Smooth muscle cell (in vitro differentiated cells): ENCODE data around the gene DLST. TPM values are rescaled to one million over a fixed set of nuclear protein-coding genes. Genes with fewer than 3 reads are reported as not detected.

Experiments
- DNase-seq: peaks from one replicate; lab custom pipeline; 2025; ENCODE audit not compliant: unreplicated experiment; lab: John Stamatoyannopoulos, UW
- H2AFZ ChIP-seq: fragments of 200-600 bp; sonication (generic); 2 replicates; pipeline ENCODE4 v1.6.0; 2016; ENCODE audit warnings: antibody characterized with exemption, low read depth, mild to moderate bottlenecking
- H3F3A ChIP-seq: fragments of 200-600 bp; sonication (generic); 2 replicates; pipeline ENCODE4 v1.6.0; 2017; ENCODE audit warnings: antibody characterized with exemption, low read depth
- H3K27ac ChIP-seq: fragments of 200-600 bp; sonication (generic); 2 replicates; pipeline ENCODE4 v1.5.1; 2016; ENCODE audit warnings: low read depth, mild to moderate bottlenecking
- H3K27me3 ChIP-seq: fragments of 200-600 bp; sonication (generic); 2 replicates; pipeline ENCODE4 v1.6.1; 2016; ENCODE audit warnings: low read depth, mild to moderate bottlenecking
- H3K36me3 ChIP-seq: fragments of 200-600 bp; sonication (generic); 2 replicates; pipeline ENCODE4 v1.5.1; 2016; ENCODE audit warnings: low read depth
- H3K4me1 ChIP-seq: fragments of 200-600 bp; sonication (generic); 2 replicates; pipeline ENCODE4 v1.5.1; 2016; ENCODE audit warnings: low read depth
- H3K4me2 ChIP-seq: fragments of 200-600 bp; sonication (generic); 2 replicates; pipeline ENCODE4 v1.6.0; 2016; ENCODE audit warnings: mild to moderate bottlenecking
- H3K4me3 ChIP-seq: fragments of 200-600 bp; sonication (generic); 2 replicates; pipeline ENCODE4 v1.5.1; 2016; ENCODE audit warnings: mild to moderate bottlenecking
- H3K79me2 ChIP-seq: fragments of 200-600 bp; sonication (generic); 2 replicates; pipeline ENCODE4 v1.6.0; 2016; ENCODE audit warnings: low read depth, mild to moderate bottlenecking
- H3K9ac ChIP-seq: fragments of 200-600 bp; sonication (generic); 2 replicates; pipeline ENCODE4 v1.6.0; 2016; ENCODE audit warnings: low read depth
- H3K9me3 ChIP-seq: fragments of 200-600 bp; sonication (generic); replicated peaks from 2 replicates; pipeline ENCODE4 v1.5.1; 2016; ENCODE audit warnings: low read depth
- H4K20me1 ChIP-seq: fragments of 200-600 bp; sonication (generic); 2 replicates; pipeline ENCODE4 v1.6.0; 2016; ENCODE audit warnings: low read depth
- WGBS: methylation state at CpG from one replicate; pipeline ENCODE4 v1.1.7; 2016; ENCODE audit warnings: low lambda C conversion rate; 5-methylcytosine and 5-hydroxymethylcytosine counted together
- polyA plus RNA-seq: library from polyadenylated mRNA; unstranded; fragments of >200 nt; fragmentation: Nextera tagmentation; extraction: Ambion mirVana; gene quantifications from 2 replicates; pipeline ENCODE4 v1.2.1, GENCODE V29; 2016
- total RNA-seq: library from RNA; depleted of rRNA; stranded (reverse); fragments of >200 nt; gene quantifications from 2 replicates; pipeline ENCODE4 v1.2.3, GENCODE V29; 2014
- TF ChIP-seq, protein P1 (sequence below): fragments of 200-600 bp; sonication (generic); IDR thresholded peaks from 2 replicates; pipeline ENCODE4 v1.5.1; 2017; ENCODE audit warnings: borderline replicate concordance, mild to moderate bottlenecking, antibody characterized with exemption; ENCODE audit not compliant: insufficient read depth, poor library complexity, severe bottlenecking

Gene DLST
- total and polyA plus RNA-seq, 2 experiments from 2014 or later = 4.9 to 46.9 TPM

DNA sequence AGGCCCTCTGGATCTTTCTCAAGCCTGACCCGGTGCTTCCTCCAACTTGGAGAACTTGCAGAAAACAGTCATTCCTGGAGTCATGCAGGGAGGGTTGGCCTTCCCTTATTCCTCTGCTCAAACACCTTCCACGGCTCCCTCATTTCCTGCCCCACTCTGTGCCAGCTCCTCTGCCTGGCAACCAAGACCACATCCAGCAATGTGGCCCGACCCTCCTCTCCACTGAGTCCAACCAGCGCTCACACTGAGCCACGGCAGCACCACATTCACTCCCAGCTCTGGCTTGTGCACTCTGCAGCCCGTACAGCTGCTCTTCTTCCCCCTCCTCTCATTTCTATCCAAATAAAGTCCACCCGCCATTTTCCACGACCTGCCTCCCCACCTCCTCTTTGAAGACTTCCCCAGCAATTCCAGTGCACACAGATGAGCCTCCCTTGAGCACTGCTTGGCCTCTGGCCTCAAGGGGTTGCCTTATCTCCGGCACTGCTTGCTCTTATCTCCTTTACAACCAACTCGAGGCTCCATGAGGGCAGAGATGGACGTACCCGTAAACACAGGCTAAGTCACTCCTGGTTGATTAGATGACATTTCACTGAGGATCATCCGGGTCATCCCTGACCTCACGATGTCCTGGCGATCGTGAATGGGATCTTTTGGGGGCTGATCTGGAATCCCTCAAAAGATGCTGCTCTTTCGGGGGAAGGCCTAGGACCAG, 68.3 kb downstream of the DLST start:
- H3K4me2 ChIP-seq = no peak overlapping the region
- H3K36me3 ChIP-seq = no peaks in the 10 kb centered on the region
- H3K27me3 ChIP-seq = no peaks in the 10 kb centered on the region
- no peaks in the 10 kb centered on the region for H3K9me3 ChIP-seq
- no peak for DNase-seq
- no peak overlapping the region for H2AFZ ChIP-seq
- H3K4me3 ChIP-seq = no peak overlapping the region
- peaks cover 18% of the 10 kb centered on the region for H3K4me1 ChIP-seq
- peaks cover 6% of the 10 kb centered on the region for H3K79me2 ChIP-seq
- H3K9ac ChIP-seq = no peak overlapping the region
- TF ChIP-seq, protein P1, sequence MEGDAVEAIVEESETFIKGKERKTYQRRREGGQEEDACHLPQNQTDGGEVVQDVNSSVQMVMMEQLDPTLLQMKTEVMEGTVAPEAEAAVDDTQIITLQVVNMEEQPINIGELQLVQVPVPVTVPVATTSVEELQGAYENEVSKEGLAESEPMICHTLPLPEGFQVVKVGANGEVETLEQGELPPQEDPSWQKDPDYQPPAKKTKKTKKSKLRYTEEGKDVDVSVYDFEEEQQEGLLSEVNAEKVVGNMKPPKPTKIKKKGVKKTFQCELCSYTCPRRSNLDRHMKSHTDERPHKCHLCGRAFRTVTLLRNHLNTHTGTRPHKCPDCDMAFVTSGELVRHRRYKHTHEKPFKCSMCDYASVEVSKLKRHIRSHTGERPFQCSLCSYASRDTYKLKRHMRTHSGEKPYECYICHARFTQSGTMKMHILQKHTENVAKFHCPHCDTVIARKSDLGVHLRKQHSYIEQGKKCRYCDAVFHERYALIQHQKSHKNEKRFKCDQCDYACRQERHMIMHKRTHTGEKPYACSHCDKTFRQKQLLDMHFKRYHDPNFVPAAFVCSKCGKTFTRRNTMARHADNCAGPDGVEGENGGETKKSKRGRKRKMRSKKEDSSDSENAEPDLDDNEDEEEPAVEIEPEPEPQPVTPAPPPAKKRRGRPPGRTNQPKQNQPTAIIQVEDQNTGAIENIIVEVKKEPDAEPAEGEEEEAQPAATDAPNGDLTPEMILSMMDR = no peak
- no peaks in the 10 kb centered on the region for H4K20me1 ChIP-seq
- H3K27ac ChIP-seq = peak overlapping the region; percentile 44
- no peaks in the 10 kb centered on the region for H3F3A ChIP-seq
- WGBS = 58% methylated on average over 17 of the region's 17 CpGs

DNA sequence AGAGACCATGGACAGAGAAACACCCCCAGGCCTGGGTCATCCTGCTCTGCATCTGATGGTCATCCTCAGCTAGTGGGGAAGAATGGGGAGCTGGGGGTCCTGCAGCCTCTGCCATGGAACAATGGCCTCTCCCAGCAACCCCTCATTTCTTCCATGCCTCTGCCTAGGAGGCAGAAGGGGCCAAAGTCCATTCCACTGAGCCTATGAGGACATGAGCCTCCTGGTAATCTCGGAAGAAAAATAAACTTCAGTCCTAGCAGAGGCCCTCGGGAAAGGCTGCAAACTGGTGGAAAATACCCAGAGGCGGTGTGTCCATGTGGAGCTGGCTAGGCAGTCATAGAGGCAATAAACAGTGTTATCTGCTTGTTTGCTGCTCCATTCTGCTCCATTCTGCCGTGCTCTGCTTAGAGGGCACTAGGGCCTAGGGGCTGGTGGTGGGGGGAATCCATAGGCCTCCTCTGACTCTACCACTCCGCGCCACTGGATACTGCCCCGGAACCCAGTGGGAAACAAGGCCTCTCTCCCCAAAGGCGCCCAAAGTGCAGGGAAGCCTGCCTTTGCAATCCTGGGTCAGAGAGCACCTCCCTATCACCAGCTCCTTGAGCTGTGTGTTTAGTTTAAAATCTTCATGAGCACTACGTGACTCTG, 69.2 kb downstream of the DLST start:
- Histone ChIP-seq H3K27me3 (no peaks in the 10 kb centered on the region), H4K20me1 (no peaks in the 10 kb centered on the region), H3K79me2 (peaks cover 6% of the 10 kb centered on the region), H3K27ac (peak overlapping the region; percentile 44), H3K4me2 (peak overlapping the region; percentile 44), H2AFZ (no peak overlapping the region), H3K9me3 (no peaks in the 10 kb centered on the region), H3K4me3 (no peak overlapping the region), H3K4me1 (peaks cover 21% of the 10 kb centered on the region), H3K36me3 (no peaks in the 10 kb centered on the region), H3F3A (peaks cover 3% of the 10 kb centered on the region), H3K9ac (no peak overlapping the region)
- DNase-seq = no peak
- TF ChIP-seq, protein P1 = no peak
- WGBS = 30% methylated on average over 9 of the region's 9 CpGs

DNA sequence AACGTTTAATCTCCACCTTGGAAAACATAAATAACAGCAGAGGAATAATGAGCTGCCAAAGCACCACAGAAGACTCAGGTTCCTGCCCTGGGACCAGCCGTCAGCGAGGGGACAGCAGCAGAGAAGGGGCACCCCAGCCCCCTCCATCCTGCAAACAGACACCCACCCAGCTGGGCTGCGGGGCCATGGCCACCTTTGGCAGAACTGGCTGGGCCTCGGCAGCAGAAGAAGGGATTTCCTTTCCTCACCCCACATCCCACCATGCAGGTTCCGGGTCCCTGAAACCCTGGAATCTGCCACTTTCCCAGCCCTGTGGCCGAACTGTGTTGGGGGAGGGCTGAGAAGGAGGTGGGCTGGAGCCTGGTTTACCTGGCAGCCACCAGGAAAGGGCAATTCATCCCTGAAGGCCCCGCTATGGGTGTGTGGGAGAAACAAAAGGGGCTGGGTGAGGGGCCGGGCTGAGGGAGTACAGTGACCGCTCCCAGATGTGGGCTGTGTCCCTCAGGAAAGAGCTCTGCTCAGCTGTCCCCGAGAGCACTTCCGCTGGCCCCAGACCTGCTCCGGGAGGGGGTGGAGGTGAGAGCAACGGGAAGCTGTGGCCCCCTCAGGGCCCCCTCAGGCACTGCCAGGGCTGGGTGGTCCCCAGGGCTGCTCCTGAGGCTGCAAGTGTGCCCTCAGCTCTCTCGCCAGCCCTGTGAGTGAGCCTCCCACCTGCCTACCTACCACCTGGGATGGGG, 69.9 kb downstream of the DLST start:
- Histone ChIP-seq H3K9me3 (no peaks in the 10 kb centered on the region), H3K9ac (no peak overlapping the region), H3K36me3 (no peaks in the 10 kb centered on the region), H3K4me3 (no peak overlapping the region), H3K79me2 (peaks cover 6% of the 10 kb centered on the region), H3K4me2 (peak overlapping the region; percentile 44), H3K27me3 (no peaks in the 10 kb centered on the region), H3K4me1 (peaks cover 21% of the 10 kb centered on the region), H3K27ac (peak overlapping the region; percentile 44), H2AFZ (no peak overlapping the region), H3F3A (peaks cover 6% of the 10 kb centered on the region), H4K20me1 (no peaks in the 10 kb centered on the region)
- TF ChIP-seq, protein P1 = no peak
- WGBS = 66% methylated on average over 15 of the region's 15 CpGs
- DNase-seq = no peak
